HepG2 (cell line): ENCODE data around the gene LORICRIN.

Experiments used
- ARNT ChIP-seq: fragments of 450-650 bp; IDR thresholded peaks from 2 replicates; pipeline ENCODE4 v1.6.1; 2017
- CENPT ChIP-seq: sonication (generic); formaldehyde crosslinking; IDR thresholded peaks from 2 replicates; pipeline ENCODE4 v1.8.0; 2022; ENCODE audit warnings: low read depth, mild to moderate bottlenecking, moderate library complexity, missing genetic modification reagents
- RBM22 ChIP-seq: fragments of 200-400 bp; formaldehyde crosslinking; optimal IDR thresholded peaks from 2 replicates; pipeline ENCODE3; 2017; ENCODE audit warnings: mild to moderate bottlenecking, low read length, moderate library complexity
- ZBTB14 ChIP-seq: sonication (generic); formaldehyde crosslinking; IDR thresholded peaks from 2 replicates; pipeline ENCODE4 v1.4.0; 2020; ENCODE audit warnings: missing genetic modification reagents
- ZFP62 ChIP-seq: sonication (generic); formaldehyde crosslinking; IDR thresholded peaks from 2 replicates; pipeline ENCODE4 v1.4.0; 2020; ENCODE audit warnings: missing genetic modification reagents

- TF ChIP-seq CENPT (CRISPR knock-in tag): no peak
- no peak for TF ChIP-seq ZBTB14 (CRISPR knock-in tag)
- no peak for TF ChIP-seq ZFP62 (CRISPR knock-in tag)
- no peak for TF ChIP-seq RBM22
- TF ChIP-seq ARNT: no peak
These were observed 49.1 kb downstream of the LORICRIN start for GRCh38 chr1:153308540-153308939.
